Mononuclear cell (primary cell): ENCODE results near the gene SSC5D. TPM values are rescaled to one million over a fixed set of nuclear protein-coding genes. Genes with fewer than 3 reads are reported as not detected.

Experiments
- H3K27me3 ChIP-seq: 2 replicates; pipeline ENCODE4 v1.6.0; 2011; ENCODE audit warnings: low read length, control low read depth; ENCODE audit not compliant: insufficient read depth
- H3K4me1 ChIP-seq: 2 replicates; pipeline ENCODE4 v1.5.1; 2011; ENCODE audit warnings: mild to moderate bottlenecking, low read length, control low read depth; ENCODE audit not compliant: insufficient read depth
- H3K4me3 ChIP-seq: 2 replicates; pipeline ENCODE4 v1.5.1; 2011; ENCODE audit warnings: mild to moderate bottlenecking, low read length, moderate library complexity
- H3K9me3 ChIP-seq: 2 replicates; pipeline ENCODE4 v1.5.1; 2011; ENCODE audit warnings: low read depth, mild to moderate bottlenecking, control low read depth, low read length
- total RNA-seq: library from RNA; depleted of rRNA; stranded (reverse); fragments of >200 nt; gene quantifications from one replicate; pipeline ENCODE4 v1.2.3, GENCODE V29; 2012

SSC5D gene
- total RNA-seq, 1 donor = 0.10 TPM

DNA sequence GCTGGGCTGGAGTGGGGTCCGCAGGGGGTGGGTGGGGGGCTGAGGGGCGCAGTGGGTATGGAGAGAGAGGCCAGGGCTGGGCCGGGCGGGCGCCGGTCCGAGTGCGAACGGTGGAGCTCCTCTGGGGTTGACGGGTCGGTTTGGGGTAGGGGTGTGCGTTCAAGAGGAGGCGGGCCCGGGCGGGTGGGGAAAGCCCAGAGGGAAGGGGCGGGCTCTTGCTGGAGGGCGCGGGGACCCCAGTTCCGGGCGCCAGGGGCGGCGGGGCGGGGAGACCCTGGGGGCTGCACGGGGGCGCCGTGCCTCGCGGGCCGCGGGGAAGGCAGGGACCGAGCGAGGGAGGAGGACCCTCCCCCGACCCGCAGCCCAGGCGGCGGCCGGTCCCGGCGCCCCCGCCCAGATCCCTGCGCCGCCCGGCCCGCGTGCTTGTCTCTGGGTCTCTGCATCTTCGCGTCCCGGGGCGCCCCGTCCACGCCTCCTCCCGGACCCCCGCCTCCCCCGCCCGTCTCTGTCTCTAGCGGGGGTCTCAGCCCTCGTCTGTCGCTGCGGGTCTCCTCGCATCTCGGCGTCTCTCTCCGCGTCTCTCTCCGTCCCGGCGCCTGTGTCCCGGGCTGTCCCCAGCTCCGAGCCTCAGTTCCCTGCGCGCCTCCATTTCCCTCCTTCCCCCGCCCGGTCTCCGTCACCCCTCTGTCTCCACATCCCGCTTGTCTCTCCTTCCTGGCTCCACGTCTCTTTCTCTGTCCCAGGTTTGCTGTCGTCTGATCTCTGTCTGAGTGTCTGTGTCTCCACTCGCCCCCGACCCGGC, 36.9 kb upstream of the SSC5D start:
- H3K4me3 ChIP-seq = no peak overlapping the region

DNA sequence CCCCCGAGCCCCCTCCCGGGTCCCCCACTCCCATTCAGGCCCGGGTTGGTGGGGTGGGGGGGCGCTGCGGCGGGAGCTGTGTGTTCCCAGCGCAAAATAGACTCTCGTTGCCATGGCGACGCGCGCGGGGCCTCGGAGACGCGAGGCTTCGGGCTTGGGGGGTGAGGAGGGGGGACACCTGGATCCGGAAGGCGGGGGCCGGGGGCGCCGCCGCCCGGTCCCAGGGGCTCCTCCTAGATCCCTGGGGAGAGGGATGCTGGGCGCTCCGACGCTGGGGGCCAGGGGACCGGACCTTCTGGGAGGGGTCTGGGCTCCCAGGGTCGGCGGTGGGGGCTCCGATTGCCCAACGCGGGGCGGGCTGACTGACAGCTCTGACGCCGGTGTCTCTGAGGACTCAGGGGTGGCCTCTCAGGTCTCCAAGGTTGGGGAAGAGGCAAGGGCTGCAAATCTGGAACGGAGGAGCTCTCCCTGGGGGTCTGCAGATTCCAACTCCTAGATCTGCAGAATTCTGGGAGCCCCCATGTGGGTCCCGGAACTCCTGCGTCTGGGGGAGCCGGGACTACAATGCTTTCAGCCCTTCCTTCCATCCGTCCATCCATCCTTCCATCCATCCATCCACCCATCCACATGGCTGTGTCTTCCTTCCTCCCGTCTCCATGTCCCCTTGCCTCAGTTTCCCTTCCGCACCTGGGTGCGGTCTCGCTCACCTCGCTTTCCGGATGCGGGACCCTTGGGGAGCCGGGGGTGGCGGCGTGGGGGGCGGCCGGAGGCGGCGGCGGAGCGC, 36.1 kb upstream of the SSC5D start:
- Histone ChIP-seq H3K9me3 (no peaks in the 10 kb centered on the region), H3K27me3 (peaks cover 18% of the 10 kb centered on the region), H3K4me1 (peaks cover 5% of the 10 kb centered on the region), H3K4me3 (no peak overlapping the region)

More for the DNA sequence above, 36.9 kb upstream of the SSC5D start:
- Histone ChIP-seq H3K9me3 (no peaks in the 10 kb centered on the region), H3K27me3 (peaks cover 18% of the 10 kb centered on the region), H3K4me1 (peaks cover 5% of the 10 kb centered on the region)

DNA sequence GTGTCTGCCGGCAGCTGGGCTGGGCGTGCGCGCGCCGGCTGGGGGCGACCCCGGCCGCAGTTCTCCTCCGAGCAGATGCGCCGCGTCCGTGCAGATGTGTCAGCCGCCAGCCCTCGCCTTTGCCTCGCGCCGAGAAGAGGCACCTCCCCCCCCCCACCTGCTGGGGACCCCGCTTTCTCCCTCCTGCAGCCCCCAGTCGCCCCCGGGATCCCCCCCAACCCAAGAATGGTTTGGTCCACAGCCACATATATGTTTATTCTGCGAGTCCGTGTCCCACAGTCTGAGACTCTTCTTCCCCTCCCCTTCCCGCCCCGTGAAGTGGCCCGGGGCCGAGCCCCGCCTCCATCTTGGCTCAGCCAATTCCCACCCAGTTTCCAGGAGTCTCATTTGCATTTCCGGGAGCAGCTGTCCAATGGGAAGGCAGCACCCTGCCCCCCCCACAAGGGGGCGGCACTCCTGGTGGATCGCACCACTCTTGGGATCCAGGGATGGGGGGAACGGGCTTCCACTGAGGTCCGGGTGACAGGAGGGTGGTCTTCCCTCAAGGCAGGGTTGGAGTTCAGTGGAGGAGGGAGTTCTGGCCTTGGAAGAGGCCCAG, 35.4 kb upstream of the SSC5D start:
- Histone ChIP-seq H3K9me3 (no peaks in the 10 kb centered on the region), H3K27me3 (peaks cover 18% of the 10 kb centered on the region), H3K4me1 (peaks cover 5% of the 10 kb centered on the region), H3K4me3 (no peak overlapping the region)

DNA sequence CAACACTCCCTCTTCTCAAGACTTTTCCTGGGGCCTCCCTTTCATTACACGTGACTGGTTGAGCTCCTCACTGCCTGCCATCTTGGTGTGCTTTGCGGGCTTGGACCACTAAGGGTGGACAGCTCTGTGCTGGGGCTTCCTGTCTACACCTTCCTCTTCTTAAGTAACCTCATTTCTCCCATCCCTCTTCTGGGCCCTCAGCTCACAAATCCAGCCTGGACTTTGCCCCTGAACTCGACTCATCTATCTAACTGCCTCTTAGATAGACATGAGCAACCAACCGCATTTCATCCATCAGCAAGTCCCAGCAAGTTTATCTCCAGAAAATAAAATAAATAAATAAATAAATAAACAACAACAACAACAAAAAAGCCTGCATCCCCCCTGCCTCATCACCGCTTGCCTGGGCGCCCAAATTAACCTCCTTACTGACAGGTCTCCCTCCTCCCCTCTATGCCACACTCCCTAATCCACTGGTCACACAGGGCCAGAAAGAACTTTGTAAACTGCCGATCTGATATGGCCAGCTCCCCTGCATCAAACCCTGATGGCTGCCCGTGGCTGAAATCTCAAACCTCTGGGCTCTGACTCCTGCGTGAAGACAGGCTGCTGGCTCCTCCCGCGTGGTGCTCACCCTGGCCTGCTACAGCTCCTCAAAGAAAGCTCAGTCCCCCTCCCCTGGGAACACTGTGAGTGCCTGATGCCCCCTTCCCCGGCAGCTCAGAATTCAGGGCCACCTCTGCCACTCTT, 34.5 kb upstream of the SSC5D start:
- H3K27me3 ChIP-seq = peaks cover 18% of the 10 kb centered on the region
- peaks cover 5% of the 10 kb centered on the region for H3K4me1 ChIP-seq
- H3K4me3 ChIP-seq = no peak overlapping the region
- no peaks in the 10 kb centered on the region for H3K9me3 ChIP-seq

DNA sequence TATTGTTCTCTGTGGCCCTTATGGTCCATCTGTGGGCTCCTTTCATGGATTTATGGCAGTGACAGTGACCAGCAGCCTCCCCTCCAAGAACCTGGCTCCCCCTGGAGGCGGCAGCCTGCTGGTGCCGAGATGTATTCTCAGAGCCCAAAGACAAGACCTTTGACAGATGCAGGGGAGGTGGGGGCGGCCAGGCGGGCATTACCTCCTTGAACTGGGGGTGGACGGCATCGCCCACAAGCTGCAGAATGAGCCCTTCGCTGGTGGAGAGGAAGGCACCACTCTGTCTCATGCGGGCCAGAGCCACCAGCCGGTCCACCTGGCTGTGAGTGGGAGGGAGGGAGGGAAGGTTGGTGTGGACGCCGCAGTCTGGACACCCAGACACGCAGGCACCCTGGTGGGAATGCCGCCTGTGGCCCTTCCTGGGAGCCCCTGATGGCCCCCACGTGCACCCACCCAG, 33.4 kb upstream of the SSC5D start:
- H3K27me3 ChIP-seq = peaks cover 11% of the 10 kb centered on the region
- no peak overlapping the region for H3K4me3 ChIP-seq
- peaks cover 5% of the 10 kb centered on the region for H3K4me1 ChIP-seq
- H3K9me3 ChIP-seq = no peaks in the 10 kb centered on the region

DNA sequence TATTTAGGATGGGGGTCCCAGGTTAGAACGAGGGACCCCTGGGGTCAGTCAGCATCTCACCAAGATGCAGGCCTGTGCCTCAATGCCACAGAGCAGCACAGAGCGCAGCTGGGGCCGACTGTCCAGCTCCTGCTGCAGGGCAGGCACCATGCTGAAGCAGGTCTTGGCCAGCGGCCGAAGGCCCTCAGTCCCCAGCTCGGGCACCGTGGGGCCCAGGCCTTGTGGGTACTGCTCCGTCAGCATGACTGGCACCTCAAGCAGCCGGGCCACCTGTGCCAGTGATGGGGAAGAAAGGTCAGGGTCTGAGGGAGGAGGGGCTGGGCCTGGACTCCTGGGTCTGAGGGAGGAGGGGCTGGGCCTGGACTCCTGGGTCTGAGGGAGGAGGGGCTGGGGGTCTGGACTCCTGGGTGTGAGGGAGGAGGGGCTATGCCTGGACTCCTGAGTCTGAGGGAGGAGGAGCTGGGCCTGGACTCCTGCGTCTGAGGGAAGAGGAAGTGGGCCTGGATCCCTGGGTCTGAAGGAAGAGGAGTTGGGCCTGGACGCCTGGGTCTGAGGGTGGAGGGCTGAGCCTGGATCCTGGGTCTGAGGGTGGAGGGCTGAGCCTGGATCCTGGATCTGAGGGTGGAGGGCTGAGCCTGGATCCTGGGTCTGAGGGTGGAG, 32.5 kb upstream of the SSC5D start:
- no peaks in the 10 kb centered on the region for H3K9me3 ChIP-seq
- peaks cover 10% of the 10 kb centered on the region for H3K4me1 ChIP-seq
- no peak overlapping the region for H3K4me3 ChIP-seq
- H3K27me3 ChIP-seq = peaks cover 6% of the 10 kb centered on the region

DNA sequence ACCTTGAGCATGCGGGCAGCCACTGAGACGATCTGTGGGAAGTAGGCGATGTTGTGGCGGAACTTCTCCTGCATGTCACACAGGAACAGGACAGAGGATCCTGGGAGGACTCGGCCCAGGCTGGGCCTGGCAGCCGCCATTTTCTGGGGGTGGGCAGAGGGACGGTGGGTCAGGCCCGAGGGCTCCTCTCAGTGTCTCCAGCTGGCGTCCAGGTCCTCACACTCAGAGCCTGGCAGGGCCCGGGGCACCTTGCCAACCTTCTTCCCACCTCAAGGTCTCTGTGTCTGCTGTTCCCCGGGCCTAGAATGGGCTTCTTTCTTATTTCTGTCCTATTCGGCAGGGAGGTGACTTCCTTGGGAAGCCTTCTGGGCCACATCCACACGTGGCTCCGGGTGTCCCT, 31.9 kb upstream of the SSC5D start:
- no peaks in the 10 kb centered on the region for H3K9me3 ChIP-seq
- peaks cover 16% of the 10 kb centered on the region for H3K4me1 ChIP-seq
- peaks cover 6% of the 10 kb centered on the region for H3K27me3 ChIP-seq
- no peak overlapping the region for H3K4me3 ChIP-seq

DNA sequence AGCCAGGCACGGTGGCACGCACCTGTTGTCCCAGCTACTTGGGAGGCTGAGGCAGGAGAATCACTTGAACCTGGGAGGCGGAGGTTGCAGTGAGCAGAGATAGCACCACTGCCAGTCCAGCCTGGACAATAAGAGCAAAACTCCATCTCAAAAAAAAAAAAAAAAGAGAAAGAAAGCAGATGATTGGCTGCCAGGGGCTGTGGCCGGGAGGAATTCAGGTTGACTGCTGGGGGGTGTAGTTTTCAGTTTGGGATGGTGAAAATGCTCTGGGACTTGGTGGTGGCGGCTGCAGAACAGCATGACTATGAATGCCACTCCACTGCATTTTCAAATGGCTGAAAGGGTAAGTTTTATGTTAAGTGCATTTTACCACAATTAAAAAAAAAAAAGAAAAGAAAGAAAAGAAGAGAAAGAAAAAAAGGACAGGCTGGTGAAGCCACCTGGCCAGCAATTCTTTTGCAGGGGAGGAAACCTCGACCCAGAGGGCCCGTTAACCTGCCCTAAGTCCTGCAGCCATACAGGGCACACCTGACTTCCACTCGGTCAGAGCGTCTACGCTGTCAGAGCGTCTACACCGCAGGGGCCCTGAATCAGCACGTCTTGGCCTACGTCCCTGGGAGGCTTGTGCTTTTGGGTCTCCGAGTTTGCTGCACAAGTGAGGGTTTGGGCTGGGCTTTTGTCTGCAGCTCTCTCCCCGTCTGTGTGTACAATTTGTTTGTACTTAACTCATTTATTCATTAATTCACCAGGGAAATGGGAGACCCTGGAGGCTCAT, 30.4 kb upstream of the SSC5D start:
- Histone ChIP-seq H3K27me3 (no peaks in the 10 kb centered on the region), H3K4me3 (no peak overlapping the region), H3K9me3 (no peaks in the 10 kb centered on the region), H3K4me1 (peaks cover 19% of the 10 kb centered on the region)

DNA sequence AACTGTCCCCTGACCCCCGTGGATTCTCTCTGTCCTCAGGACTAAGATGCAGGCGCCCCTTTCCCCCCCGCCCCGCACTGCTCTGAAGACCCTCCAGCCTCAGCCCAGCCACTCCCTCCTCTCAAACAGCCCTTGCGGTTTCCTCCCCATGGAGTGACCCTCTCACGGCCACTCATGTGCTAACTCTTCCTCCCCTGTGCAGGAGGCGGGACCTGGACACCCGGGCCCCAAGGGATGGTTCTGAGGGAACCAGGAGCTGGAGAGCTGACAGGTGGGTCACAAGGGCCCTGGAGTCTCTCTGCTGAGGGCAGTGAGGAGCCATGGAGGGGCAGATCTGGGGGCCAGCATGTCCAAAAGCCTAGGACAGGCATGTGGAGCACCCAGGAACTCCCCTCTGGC, 28.7 kb upstream of the SSC5D start:
- no peak overlapping the region for H3K4me3 ChIP-seq
- H3K27me3 ChIP-seq = no peaks in the 10 kb centered on the region
- H3K9me3 ChIP-seq = no peaks in the 10 kb centered on the region
- peaks cover 19% of the 10 kb centered on the region for H3K4me1 ChIP-seq

DNA sequence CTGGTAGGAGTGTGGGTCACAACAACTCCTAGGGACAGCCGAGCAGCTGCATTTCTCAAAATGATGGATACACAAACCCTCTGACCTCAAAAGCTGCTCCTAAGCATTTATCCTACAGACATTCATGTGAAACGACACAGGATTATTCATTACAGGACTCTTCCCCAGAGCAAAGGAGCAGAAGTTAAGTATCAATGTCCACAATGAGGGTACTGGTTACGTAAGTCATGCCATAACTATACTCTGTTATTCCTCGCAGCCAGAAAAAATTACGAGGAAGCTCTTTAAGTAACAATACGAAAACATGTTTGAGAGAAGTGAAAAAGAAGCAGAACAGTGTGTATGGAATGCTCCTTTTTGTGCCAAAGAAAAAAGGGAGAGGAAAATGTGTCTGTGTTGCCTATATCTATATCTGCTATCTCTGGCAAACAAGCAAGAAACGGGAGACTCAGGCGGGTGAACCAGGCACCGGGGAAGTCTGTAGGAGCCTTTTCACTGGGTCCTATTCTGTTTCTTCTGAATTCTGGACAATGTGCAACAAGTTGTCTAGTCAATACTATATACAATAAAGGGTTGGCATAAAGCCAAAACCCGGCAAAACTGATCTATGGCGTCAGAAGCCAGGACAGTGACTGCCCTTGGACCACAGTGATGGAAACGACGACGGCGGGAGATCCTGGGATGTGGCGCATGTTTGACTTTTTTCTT, 28.1 kb upstream of the SSC5D start:
- Histone ChIP-seq H3K27me3 (no peaks in the 10 kb centered on the region), H3K9me3 (no peaks in the 10 kb centered on the region), H3K4me1 (peaks cover 19% of the 10 kb centered on the region), H3K4me3 (no peak overlapping the region)

DNA sequence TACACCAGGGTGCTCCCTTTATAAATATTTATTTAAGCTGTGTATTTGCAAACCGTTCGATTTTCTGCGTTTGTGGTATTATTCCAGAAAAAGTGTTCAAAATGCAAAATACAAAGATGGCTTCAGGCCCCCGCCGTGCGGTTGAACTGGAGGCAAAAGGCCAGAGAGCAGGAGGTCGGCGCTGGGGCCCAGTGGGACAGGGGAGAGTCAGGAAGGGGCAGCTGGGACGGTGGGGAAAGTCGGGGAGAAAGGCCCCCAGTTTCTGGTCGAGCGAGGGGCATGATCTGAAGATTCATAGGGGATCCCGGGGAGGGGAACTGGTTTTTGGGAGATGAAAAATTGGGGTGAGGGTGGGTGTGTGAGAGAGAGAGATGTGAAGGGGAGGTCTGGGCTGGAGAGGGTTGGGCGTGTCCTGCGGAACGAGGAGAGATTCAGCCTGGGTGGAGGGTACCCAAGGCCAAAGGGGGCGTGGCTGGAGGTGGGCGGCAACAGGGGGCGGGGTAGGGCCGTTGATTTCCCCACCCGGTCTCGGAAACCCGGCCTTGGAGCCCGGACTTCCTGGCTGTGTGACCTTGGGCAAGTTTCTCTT, 27.5 kb upstream of the SSC5D start:
- Histone ChIP-seq H3K27me3 (no peaks in the 10 kb centered on the region), H3K4me3 (peak overlapping the region; percentile 71), H3K9me3 (no peaks in the 10 kb centered on the region), H3K4me1 (peaks cover 19% of the 10 kb centered on the region)

DNA sequence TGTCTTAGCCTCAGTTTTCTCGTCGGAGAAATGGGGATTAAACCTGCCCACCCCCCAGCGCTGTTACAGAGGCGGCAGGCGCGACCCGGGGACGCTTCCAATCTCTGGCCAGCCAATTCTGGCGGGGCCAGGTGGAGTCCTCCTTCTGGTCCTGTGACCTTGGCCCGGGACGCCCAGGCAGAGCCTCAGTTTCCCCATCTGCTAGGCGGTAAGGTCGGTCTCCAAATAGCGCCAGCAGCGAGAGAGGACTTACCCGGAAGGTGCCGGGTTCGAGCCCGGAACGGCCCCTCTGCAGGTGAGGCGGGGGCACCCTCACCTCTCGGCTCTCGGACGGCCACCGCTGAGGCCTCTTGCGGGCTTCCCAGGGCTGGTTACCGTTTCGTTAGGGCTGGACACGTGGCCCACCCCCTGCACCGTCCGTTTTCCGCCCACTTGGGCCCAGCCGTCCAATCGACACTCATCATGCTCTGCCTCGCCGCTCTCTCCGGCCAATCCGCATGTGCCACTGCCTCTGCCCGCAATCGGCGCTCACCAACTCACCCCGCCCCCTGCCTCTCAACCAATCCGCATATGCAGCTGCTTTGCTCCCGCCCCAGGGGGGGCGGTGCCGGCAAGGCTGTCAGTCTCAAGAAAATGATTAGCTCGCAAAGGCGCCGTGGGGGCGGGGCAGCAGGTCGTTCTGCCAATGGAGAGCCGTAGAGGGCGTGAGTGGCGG, 26.8 kb upstream of the SSC5D start, which contains the start of gene ISOC2:
Gene ISOC2, minus strand, starts transcription at position 384 of the 715 bp plus-strand sequence. CDS start 5,156 bp downstream, outside the sequence.
- Histone ChIP-seq H3K4me3 (peak within 1 kb of the TSS; percentile 71), H3K9me3 (no peaks in the 10 kb centered on the region), H3K27me3 (no peaks in the 10 kb centered on the region), H3K4me1 (peaks cover 19% of the 10 kb centered on the region)
